ENCODE measurements around the gene MUCL1.

DNA sequence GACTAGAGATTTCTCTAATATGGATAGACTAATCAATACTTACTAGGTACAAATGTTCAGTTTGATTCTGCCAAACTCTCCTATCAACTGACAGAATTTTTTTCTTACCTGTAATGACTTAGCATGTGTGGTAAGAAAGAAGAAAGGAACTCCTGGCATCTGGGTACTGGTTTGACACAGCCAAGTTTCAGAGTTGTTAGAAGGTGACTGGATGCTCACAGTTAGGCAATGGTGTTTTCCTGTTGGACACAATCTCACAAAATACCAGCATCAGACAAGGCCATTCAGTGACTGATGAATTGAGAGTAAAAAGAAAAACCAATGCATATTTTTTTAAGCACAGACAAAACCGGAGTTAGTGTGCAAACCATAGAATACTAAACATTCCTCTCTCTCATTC, 4.2 kb downstream of the MUCL1 start:
- TF ChIP-seq EZH2phosphoT487 (IDR thresholded peaks at IDR 0.05; ENCODE audit: insufficient read depth, low read depth) (no peak), EZH2 (IDR thresholded peaks at IDR 0.05; ENCODE audit: insufficient read depth, poor library complexity, severe bottlenecking) (no peak)
